ENCODE data around the gene SORCS2. TPM values are rescaled to one million over a fixed set of nuclear protein-coding genes. Genes with fewer than 3 reads are reported as not detected.

Gene SORCS2
- polyA plus RNA-seq, 3 donors = 0.46 to 0.55 TPM; not detected in 1

- H3K79me2 ChIP-seq (ENCODE audit: insufficient read depth, low read length) = no peaks in the 10 kb centered on the region
- peaks cover 17% of the 10 kb centered on the region for H3K4me1 Mint-ChIP-seq
- no peak overlapping the region for H3K27ac Mint-ChIP-seq
- no peak overlapping the region for H3K9ac ChIP-seq (ENCODE audit: insufficient read depth, low read length, poor library complexity, severe bottlenecking)
- H3K27me3 Mint-ChIP-seq (ENCODE audit: low read depth in 3 of 3) = peaks cover 11 to 33% (median 18%) of the 10 kb centered on the region in 3 donors
- H3K4me1 ChIP-seq (ENCODE audit: control insufficient read depth in 1 of 2, insufficient read depth in 2 of 2, low read length in 2 of 2) = no peaks in the 10 kb centered on the region
- intact Hi-C loops (cut with micrococcal nuclease) = no loop called here
- no peak overlapping the region for H3K4me3 ChIP-seq (replicated peaks in 1 of 3; ENCODE audit: low read depth in 2 of 3, low read length in 3 of 3)
- H3K27me3 ChIP-seq (ENCODE audit: control insufficient read depth in 2 of 2, insufficient read depth in 2 of 2, low read length in 2 of 2) = peaks cover 0 to 2% of the 10 kb centered on the region in 2 donors
- DNase-seq = no peak
- H3K9me3 Mint-ChIP-seq = peaks cover 0 to 26% (median 14%) of the 10 kb centered on the region in 7 donors
- H3K9me3 ChIP-seq (replicated peaks in 1 of 2; ENCODE audit: control insufficient read depth in 1 of 2, insufficient read depth in 1 of 2, low read length in 2 of 2) = peaks cover 6 to 16% of the 10 kb centered on the region in 2 donors
- H4K20me1 ChIP-seq (ENCODE audit: insufficient read depth, low read length) = no peaks in the 10 kb centered on the region
- H2AFZ ChIP-seq (ENCODE audit: insufficient read depth, low read depth, low read length, poor library complexity, severe bottlenecking) = no peak overlapping the region
- TF ChIP-seq, protein P1, sequence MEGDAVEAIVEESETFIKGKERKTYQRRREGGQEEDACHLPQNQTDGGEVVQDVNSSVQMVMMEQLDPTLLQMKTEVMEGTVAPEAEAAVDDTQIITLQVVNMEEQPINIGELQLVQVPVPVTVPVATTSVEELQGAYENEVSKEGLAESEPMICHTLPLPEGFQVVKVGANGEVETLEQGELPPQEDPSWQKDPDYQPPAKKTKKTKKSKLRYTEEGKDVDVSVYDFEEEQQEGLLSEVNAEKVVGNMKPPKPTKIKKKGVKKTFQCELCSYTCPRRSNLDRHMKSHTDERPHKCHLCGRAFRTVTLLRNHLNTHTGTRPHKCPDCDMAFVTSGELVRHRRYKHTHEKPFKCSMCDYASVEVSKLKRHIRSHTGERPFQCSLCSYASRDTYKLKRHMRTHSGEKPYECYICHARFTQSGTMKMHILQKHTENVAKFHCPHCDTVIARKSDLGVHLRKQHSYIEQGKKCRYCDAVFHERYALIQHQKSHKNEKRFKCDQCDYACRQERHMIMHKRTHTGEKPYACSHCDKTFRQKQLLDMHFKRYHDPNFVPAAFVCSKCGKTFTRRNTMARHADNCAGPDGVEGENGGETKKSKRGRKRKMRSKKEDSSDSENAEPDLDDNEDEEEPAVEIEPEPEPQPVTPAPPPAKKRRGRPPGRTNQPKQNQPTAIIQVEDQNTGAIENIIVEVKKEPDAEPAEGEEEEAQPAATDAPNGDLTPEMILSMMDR (IDR thresholded peaks at IDR 0.05) = no peak
- H3K36me3 ChIP-seq (replicated peaks in 1 of 2; ENCODE audit: control insufficient read depth in 1 of 2, insufficient read depth in 2 of 2, low read length in 2 of 2) = no peaks in the 10 kb centered on the region
- no peak overlapping the region for H3K27ac ChIP-seq (ENCODE audit: low read depth in 1 of 2, low read length in 2 of 2)
- no peak overlapping the region for H3K4me2 ChIP-seq (replicated peaks; ENCODE audit: extremely low read depth, low read length, poor library complexity, severe bottlenecking)
- H3K4me3 Mint-ChIP-seq = no peak overlapping the region
- H3K36me3 Mint-ChIP-seq = peaks cover 2 to 3% of the 10 kb centered on the region in 2 donors
- 31% methylated on average over 7 of the region's 10 CpGs for WGBS (ENCODE audit: insufficient coverage)
Observed at GRCh38 chr4:7628432-7628831, 436.1 kb downstream of the SORCS2 start.

- no peak overlapping the region for H2AFZ ChIP-seq (ENCODE audit: insufficient read depth, low read depth, low read length, poor library complexity, severe bottlenecking)
- no peak overlapping the region for H3K9ac ChIP-seq (ENCODE audit: insufficient read depth, low read length, poor library complexity, severe bottlenecking)
- H3K79me2 ChIP-seq (ENCODE audit: insufficient read depth, low read length) = no peaks in the 10 kb centered on the region
- WGBS (ENCODE audit: insufficient coverage) = 63% methylated on average over 13 of the region's 13 CpGs
- H3K9me3 ChIP-seq (replicated peaks in 1 of 2; ENCODE audit: control insufficient read depth in 1 of 2, insufficient read depth in 1 of 2, low read length in 2 of 2) = peaks cover 6 to 16% of the 10 kb centered on the region in 2 donors
- H3K4me1 ChIP-seq (ENCODE audit: control insufficient read depth in 1 of 2, insufficient read depth in 2 of 2, low read length in 2 of 2) = peaks cover 6 to 11% of the 10 kb centered on the region in 2 donors
- H3K36me3 ChIP-seq (replicated peaks in 1 of 2; ENCODE audit: control insufficient read depth in 1 of 2, insufficient read depth in 2 of 2, low read length in 2 of 2) = no peaks in the 10 kb centered on the region
- no peak for DNase-seq
- Mint-ChIP-seq H3K36me3 (peaks cover 2 to 3% of the 10 kb centered on the region in 2 donors), H3K4me1 (peaks cover 25% of the 10 kb centered on the region), H3K27ac (peak overlapping the region in 1 of 7 donors; percentile 1), H3K4me3 (no peak overlapping the region), H3K27me3 (ENCODE audit: low read depth in 3 of 3) (peaks cover 15 to 34% (median 23%) of the 10 kb centered on the region in 3 donors), H3K9me3 (peaks cover 0 to 26% (median 14%) of the 10 kb centered on the region in 7 donors)
- no peaks in the 10 kb centered on the region for H4K20me1 ChIP-seq (ENCODE audit: insufficient read depth, low read length)
- peaks cover 0 to 2% of the 10 kb centered on the region in 2 donors for H3K27me3 ChIP-seq (ENCODE audit: control insufficient read depth in 2 of 2, insufficient read depth in 2 of 2, low read length in 2 of 2)
- H3K4me3 ChIP-seq (replicated peaks in 1 of 3; ENCODE audit: low read depth in 2 of 3, low read length in 3 of 3) = no peak overlapping the region
- no peak overlapping the region for H3K27ac ChIP-seq (ENCODE audit: low read depth in 1 of 2, low read length in 2 of 2)
- intact Hi-C loops (cut with micrococcal nuclease) = loop anchor here in 1 of 2 donors (10.0 kb wide), 1 partner anchor 45 kb away; no protein-coding TSS in a partner anchor
- H3K4me2 ChIP-seq (replicated peaks; ENCODE audit: extremely low read depth, low read length, poor library complexity, severe bottlenecking) = no peak overlapping the region
- TF ChIP-seq, protein P1 (IDR thresholded peaks at IDR 0.05) = no peak
Observed at GRCh38 chr4:7629501-7630254, 437.3 kb downstream of the SORCS2 start.

All from CD14-positive monocyte (primary cell).